Fibroblast of lung (primary cell): ENCODE measurements around the gene BRD3. TPM values are rescaled to one million over a fixed set of nuclear protein-coding genes. Genes with fewer than 3 reads are reported as not detected.
A peak's percentile ranks its signal among the peaks of the same experiment; 100 is the strongest.

ENCODE experiments used
- DNase-seq, 2 donors: peaks; one replicate each; pipeline versions ENCODE4 v3.0.0 to v3.0.0-alpha.2; 2010; ENCODE audit warnings: low read depth in 2 of 2
- H2AFZ ChIP-seq: 2 replicates; pipeline ENCODE4 v1.5.1; 2012; ENCODE audit warnings: low read length, control low read depth, inconsistent platforms
- H3K27ac ChIP-seq: 2 replicates; pipeline ENCODE4 v1.5.1; 2011; ENCODE audit warnings: low read length, control low read depth; ENCODE audit not compliant: insufficient read depth
- H3K27me3 ChIP-seq: 2 replicates; pipeline ENCODE4 v1.5.1; 2011; ENCODE audit warnings: mild to moderate bottlenecking, low read length; ENCODE audit not compliant: control insufficient read depth, insufficient read depth
- H3K36me3 ChIP-seq: 2 replicates; pipeline ENCODE4 v1.5.1; 2011; ENCODE audit warnings: low read length; ENCODE audit not compliant: control insufficient read depth, insufficient read depth
- H3K4me1 ChIP-seq: 2 replicates; pipeline ENCODE4 v1.5.1; 2011; ENCODE audit warnings: low read length; ENCODE audit not compliant: control insufficient read depth, insufficient read depth; ENCODE audit errors: extremely low read depth
- H3K4me2 ChIP-seq: 2 replicates; pipeline ENCODE4 v1.5.1; 2011; ENCODE audit warnings: low read length, control low read depth; ENCODE audit not compliant: insufficient read depth; ENCODE audit errors: extremely low read depth
- H3K4me3 ChIP-seq, 4 experiments: fragments of 200-600 bp in 1 of 4; sonication (generic) in 1 of 4; replicated peaks in 1 of 4; 2 replicates each; pipeline ENCODE4 v1.5.1; 2011 to 2016; ENCODE audit warnings: low read length in 4 of 4, low read depth in 3 of 4, mild to moderate bottlenecking in 3 of 4, control low read depth in 2 of 4, inconsistent platforms in 1 of 4, mixed read lengths in 1 of 4; ENCODE audit not compliant: insufficient read depth in 1 of 4; ENCODE audit errors: control extremely low read depth in 1 of 4
- H3K79me2 ChIP-seq: 2 replicates; pipeline ENCODE4 v1.5.1; 2012; ENCODE audit warnings: mild to moderate bottlenecking, low read length, inconsistent platforms; ENCODE audit not compliant: control insufficient read depth, insufficient read depth
- H3K9ac ChIP-seq: 2 replicates; pipeline ENCODE4 v1.5.1; 2011; ENCODE audit warnings: mild to moderate bottlenecking, low read length, control low read depth; ENCODE audit not compliant: insufficient read depth
- H3K9me3 ChIP-seq: 2 replicates; pipeline ENCODE4 v1.5.1; 2012; ENCODE audit warnings: low read depth, low read length; ENCODE audit not compliant: control insufficient read depth, insufficient read depth
- H4K20me1 ChIP-seq: 2 replicates; pipeline ENCODE4 v1.5.1; 2011; ENCODE audit warnings: low read length; ENCODE audit not compliant: control insufficient read depth, insufficient read depth; ENCODE audit errors: extremely low read depth
- CTCF ChIP-seq, 2 donors: IDR thresholded peaks in 1 of 2; conservative IDR thresholded peaks in 1 of 2; 1 replicate in 1 of 2; 2 replicates in 1 of 2; pipeline ENCODE4 v1.5.1; 2011 to 2012; ENCODE audit warnings: low read length in 2 of 2, control low read depth in 1 of 2, inconsistent platforms in 1 of 2, low read depth in 1 of 2, mild to moderate bottlenecking in 1 of 2
- EZH2 ChIP-seq: IDR thresholded peaks from 2 replicates; pipeline ENCODE4 v1.5.1; 2012; ENCODE audit warnings: low read length, control low read depth, mild to moderate bottlenecking; ENCODE audit errors: missing control alignments
- polyA plus RNA-seq, 2 donors: library from polyadenylated mRNA; depleted of rRNA in 1 of 2; stranded (reverse) in 1 of 2; unstranded in 1 of 2; fragments of >200 nt; gene quantifications; 2 replicates each; pipeline ENCODE4 v1.2.1, GENCODE V29; 2011 to 2012; ENCODE audit warnings: missing spikeins in 1 of 2
- total RNA-seq: library from RNA; depleted of rRNA; stranded (reverse); fragments of >200 nt; gene quantifications from 2 replicates; pipeline ENCODE4 v1.2.1, GENCODE V29; 2014

BRD3 gene
- total and polyA plus RNA-seq, 2 donors (not counting 1 experiment from before 2014, with no cell fraction given) = 7.6 to 10.4 TPM

- Histone ChIP-seq H3K27me3 (peaks cover 4% of the 10 kb centered on the region), H3K4me3 (peak overlapping the region; percentile 46 to 88 (median 59)), H3K4me2 (peak overlapping the region; percentile 98), H4K20me1 (no peaks in the 10 kb centered on the region), H3K27ac (peak overlapping the region; percentile 84), H3K9me3 (no peaks in the 10 kb centered on the region), H2AFZ (peak overlapping the region; percentile 58), H3K79me2 (peaks cover 35% of the 10 kb centered on the region), H3K4me1 (peaks cover 16% of the 10 kb centered on the region), H3K36me3 (no peaks in the 10 kb centered on the region), H3K9ac (peak overlapping the region; percentile 85)
- TF ChIP-seq EZH2 (no peak), CTCF (conservative IDR thresholded peaks at IDR 0.05 in 1 of 2, IDR thresholded peaks at IDR 0.05 in 1 of 2; ENCODE audit: low read depth in 1 of 2, low read length in 2 of 2) (peak; percentile 37 to 40)
- peak; percentile 89 for DNase-seq
Observed at GRCh38 chr9:133992780-133993634, 74.8 kb downstream of the BRD3 start.

- Histone ChIP-seq H3K79me2 (peaks cover 43% of the 10 kb centered on the region), H3K9ac (peak within 1 kb of the TSS; percentile 85), H3K4me3 (peak within 1 kb of the TSS; percentile 60 to 88 (median 67)), H3K36me3 (no peaks in the 10 kb centered on the region), H3K4me2 (peak within 1 kb of the TSS; percentile 98), H3K27ac (peak within 1 kb of the TSS; percentile 84), H4K20me1 (no peaks in the 10 kb centered on the region), H3K4me1 (peaks cover 16% of the 10 kb centered on the region), H3K9me3 (no peaks in the 10 kb centered on the region), H2AFZ (peak within 1 kb of the TSS; percentile 58), H3K27me3 (peaks cover 4% of the 10 kb centered on the region)
- peak; percentile 49 to 66 for DNase-seq
- no peak for TF ChIP-seq EZH2
- no peak for TF ChIP-seq CTCF (conservative IDR thresholded peaks at IDR 0.05 in 1 of 2, IDR thresholded peaks at IDR 0.05 in 1 of 2; ENCODE audit: low read depth in 1 of 2, low read length in 2 of 2)
Observed at GRCh38 chr9:133991964-133992779, 75.7 kb downstream of the BRD3 start, which contains the start of gene VAV2. VAV2 (minus strand) TSS chr9:133992324; CDS start chr9:133992278, 46 bp downstream.
